ENCODE results near the gene SMAD3. TPM values are rescaled to one million over a fixed set of nuclear protein-coding genes. Genes with fewer than 3 reads are reported as not detected.

SMAD3 gene
- total and polyA plus RNA-seq, 2 of the 8 experiments (the other 6 are each of a cell fraction or from before 2014, with no cell fraction given) = 10.1 to 12.4 TPM

- no peak for TF ChIP-seq CHD7 (IDR thresholded peaks at IDR 0.05; ENCODE audit: insufficient replicate concordance, low read length)
- no peak for TF ChIP-seq BACH1 (IDR thresholded peaks at IDR 0.05; ENCODE audit: low read length)
- TF ChIP-seq RAD21 (IDR thresholded peaks at IDR 0.05 in 1 of 2, conservative IDR thresholded peaks at IDR 0.05 in 1 of 2; ENCODE audit: low read depth in 2 of 2, low read length in 2 of 2) = no peak
- no peak for TF ChIP-seq SIX5 (IDR thresholded peaks at IDR 0.05; ENCODE audit: low read depth, low read length)
- no peak for TF ChIP-seq EP300 (IDR thresholded peaks at IDR 0.05; ENCODE audit: borderline replicate concordance in 1 of 2, low read depth in 2 of 2, low read length in 2 of 2)
- no peak for TF ChIP-seq NANOG (IDR thresholded peaks at IDR 0.05; ENCODE audit: insufficient read depth, low read depth, low read length, poor library complexity, severe bottlenecking)
- no peak for TF ChIP-seq TCF12 (IDR thresholded peaks at IDR 0.05; ENCODE audit: low read depth, low read length)
- no peak for TF ChIP-seq CHD1 (IDR thresholded peaks at IDR 0.05; ENCODE audit: low read depth, low read length)
- TF ChIP-seq TEAD4 (IDR thresholded peaks at IDR 0.05; ENCODE audit: low read depth, low read length) = no peak
These were observed 14.8 kb upstream of the SMAD3 start (continued) for GRCh38 chr15:67050522-67051087.

Data from H1 (cell line).